Activated naive CD4-positive, alpha-beta T cell (primary cell): ENCODE results near the gene MON2.

Experiments used
- DNase-seq, 4 experiments: peaks; one replicate each; lab custom pipeline; 2025; lab: John Stamatoyannopoulos, UW

The MON2 gene

GRCh38 chr12:62613081-62613480, 146.5 kb downstream of the MON2 start:
- no peak for DNase-seq

- DNase-seq, result no peak
Observed at GRCh38 chr12:62618319-62618718, 151.7 kb downstream of the MON2 start.

- no peak for DNase-seq
Observed at GRCh38 chr12:62618930-62619329, 152.3 kb downstream of the MON2 start.

DNA sequence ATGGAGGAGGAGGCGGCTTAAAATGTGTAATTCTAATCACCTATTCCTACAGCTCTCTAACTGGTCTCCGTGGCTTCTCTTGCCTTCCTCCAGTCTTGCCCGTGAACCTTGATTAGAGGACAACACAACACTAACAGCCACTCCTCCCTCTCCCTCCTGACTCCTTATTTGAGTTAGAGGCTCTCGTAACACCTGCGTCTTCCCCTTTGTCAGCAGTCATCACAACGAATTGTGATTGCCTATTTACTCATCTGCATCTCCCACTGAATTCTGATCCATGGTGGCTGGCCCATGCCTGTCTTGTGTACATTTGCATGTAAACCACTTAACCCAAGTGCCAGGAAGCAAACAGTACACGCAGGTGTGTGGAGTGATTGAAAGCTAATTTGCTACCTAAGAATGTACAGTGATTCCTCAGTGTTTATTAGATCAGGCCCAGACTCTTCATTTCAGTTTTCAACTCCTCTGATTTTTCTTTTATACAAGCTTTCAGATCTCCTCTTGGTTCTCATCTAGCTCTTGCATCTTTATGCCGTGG, 154.5 kb downstream of the MON2 start:
- no peak for DNase-seq

GRCh38 chr12:62622177-62622576, 155.6 kb downstream of the MON2 start:
- no peak for DNase-seq

- no peak for DNase-seq
Observed at GRCh38 chr12:62625228-62625627, 158.6 kb downstream of the MON2 start.

GRCh38 chr12:62627181-62627580, 160.6 kb downstream of the MON2 start:
- no peak for DNase-seq

GRCh38 chr12:62629413-62629812, 162.8 kb downstream of the MON2 start:
- DNase-seq, result no peak

DNA sequence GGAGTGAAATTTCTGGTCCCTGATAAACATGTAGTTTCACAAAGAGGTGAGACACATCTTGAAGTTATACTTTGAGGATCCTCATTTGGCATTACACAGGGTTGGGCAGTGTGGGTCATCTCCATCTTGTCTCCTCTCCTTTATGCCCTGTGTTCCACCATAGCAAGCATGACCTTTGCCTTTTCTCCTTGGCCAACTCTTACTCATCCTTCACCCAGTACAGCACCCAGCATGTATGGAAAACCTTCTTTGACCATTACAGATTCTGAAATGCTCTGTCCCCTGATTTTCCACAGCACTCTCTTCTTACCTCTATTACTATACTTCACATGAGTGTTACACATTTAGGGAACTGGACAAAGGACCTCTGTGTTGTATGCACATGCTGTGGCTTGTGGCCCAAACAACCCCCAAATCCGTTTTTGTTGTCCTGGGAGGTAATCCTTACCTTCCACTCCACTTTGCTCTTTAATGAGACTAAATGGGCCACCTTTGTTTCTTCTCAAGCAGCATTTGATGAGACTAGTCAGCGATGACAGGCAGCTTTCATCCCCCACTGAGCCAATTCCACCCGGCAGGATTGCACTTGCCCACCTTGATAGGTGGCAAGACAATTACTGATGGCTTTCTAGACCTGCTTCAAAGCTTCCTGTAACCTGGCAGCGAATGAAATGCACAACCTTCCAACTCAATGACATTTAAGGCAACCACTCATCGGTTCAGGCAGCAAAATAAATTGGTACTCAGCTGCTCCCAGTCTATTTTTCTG, 163.5 kb downstream of the MON2 start:
- DNase-seq, result no peak

DNA sequence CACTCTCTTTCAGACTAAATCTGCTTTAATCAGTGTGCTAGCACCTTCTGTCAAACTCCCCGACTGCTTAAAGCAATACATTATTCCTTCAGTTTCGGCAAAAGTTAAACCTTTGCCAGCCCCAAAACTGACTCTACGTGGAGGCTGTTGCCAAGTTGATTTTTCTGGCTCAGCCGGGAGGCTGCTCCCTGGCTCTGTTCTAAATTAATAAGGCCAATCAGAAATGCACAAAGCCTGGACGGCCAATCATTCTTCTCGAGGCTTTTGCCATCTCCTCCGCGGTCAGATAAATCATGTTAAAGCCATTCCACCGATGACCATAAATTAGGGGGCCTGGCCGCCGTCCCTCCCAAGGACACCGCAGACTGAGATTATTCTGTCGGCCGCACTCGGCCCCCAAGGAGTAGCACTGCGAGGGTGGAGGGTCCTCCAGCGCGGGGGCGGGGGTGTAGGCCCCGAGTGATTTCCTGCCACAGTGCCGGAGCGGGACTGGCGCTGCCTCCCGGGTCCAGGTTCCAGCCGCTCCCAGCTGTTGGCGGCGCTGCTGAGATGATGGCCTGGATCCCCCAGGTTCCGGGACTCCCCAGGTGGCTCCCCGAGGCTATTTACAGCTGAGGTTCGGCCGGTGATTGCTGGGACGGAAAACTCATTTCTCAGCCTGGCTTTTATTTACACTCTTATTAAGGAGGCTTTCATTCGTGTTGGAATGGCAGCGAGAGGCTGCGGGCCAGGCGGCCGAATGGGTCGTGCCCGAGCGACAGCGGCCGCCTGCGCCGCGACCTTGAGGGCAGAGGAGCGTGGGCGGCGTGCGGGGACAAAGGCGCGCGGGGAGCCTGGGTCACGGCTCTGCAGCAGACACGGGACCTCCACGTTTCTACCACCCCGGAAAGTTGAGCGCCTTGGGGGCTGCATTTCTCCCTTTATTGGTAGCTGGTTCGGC, 165.1 kb downstream of the MON2 start:
- DNase-seq, result no peak

DNA sequence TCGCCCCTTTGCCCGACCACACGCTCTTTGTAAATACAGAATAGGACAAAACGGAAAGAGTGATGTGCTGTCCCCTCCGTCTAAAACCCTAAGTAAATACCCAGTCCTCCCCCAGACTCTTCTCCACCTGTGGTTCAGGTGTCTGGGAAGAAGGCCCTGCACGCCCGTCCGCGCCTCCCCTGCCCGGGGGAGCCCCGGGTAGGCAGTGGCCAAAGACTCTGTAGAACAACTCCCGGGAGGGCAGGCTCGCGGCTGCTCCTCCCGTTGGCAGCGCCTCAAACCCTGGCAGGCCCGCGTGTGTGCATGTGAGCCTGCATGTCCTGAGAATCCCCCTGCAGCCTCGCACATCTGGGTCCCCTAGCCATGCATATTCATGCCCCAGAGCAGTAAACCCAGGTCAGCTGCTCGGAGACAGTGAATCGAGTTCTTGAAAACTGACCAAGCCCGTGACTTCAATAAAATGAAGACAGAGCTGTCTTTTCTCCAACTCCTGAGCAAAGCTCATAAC, 165.8 kb downstream of the MON2 start:
- no peak for DNase-seq

DNA sequence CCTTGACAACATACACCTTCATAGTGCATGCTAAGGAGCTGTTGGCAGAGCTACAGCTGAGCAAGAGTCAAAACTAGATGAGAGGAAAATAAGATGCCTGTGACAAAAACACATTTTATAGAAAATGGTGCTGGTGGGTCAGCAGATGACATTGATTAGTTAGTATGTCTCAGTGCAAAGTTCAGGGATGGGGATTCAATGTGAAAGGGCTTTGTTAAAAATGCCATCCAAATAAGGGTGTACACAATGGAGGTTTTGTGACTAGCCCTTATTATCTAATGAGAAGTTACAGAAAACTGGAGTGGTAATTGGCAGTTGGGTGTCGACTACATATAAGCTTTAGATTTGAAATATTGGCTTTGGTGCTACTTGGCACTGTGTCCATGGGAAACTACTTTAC, 169.0 kb downstream of the MON2 start:
- DNase-seq, result no peak

GRCh38 chr12:62637679-62638078, 171.1 kb downstream of the MON2 start:
- no peak for DNase-seq

DNA sequence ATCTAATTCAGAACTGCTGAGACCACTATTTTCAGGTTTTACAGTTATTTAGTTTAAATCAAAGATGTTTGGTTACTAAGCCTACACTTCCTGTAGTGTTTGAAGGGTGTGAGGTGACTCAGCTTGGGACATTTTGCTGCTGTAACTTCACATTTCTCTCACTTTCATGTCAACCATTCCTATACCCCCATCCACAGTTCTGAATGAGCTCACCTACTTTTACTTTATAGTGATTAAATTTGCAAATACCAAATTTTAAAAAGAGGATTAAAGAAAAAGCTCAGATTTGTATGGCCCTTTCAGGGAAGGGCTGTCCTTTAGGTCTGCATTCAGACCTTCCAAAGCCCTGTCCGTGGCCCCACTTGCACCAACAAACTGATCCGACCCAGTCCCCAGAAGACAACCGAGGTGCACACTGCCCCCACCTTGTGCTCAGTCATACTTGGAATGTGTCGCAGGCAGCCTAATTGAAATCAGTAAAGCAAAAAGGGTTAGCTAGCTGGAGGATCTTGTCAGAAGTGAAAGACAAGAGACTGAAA, 174.4 kb downstream of the MON2 start:
- DNase-seq, result no peak

GRCh38 chr12:62642486-62642885, 175.9 kb downstream of the MON2 start:
- no peak for DNase-seq

GRCh38 chr12:62643486-62643885, 176.9 kb downstream of the MON2 start:
- DNase-seq, result no peak

DNA sequence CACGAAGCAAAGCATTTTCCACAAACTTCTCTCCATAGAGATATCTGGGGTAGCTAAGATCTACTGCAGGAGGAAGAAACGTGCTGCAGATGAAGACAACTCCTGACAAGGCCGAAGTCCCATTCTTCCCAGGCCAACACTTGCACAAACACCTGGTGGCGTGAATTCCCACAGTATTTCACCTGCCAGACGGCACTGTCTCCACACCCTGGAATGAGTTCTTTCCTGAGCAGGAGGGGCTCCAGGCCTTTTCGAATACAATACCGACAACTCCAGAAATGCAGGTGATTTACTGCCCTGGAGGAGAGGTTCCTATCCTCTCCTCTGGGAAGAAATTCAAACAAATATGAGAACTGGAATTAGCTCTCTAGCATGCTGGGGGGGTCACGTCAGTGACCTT, 179.9 kb downstream of the MON2 start:
- DNase-seq, result no peak

DNA sequence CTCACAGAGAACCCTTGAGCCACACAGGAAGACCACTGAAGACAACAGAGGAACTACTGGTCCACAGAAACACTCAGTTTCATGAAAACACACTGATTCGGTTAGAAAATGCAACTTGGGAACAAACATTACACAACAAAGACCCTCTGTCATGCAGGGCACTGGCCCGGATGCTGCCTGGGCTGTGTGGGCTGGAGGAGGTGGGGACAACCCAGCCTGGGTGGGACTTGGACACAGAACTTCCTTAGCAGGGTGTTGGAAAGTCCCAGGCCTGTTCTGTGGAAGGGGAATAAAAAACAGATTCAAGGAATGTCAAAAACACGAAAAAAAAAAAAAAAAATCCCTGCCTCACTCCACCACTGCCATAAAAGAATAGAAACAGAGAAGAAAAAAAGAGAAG, 181.0 kb downstream of the MON2 start:
- DNase-seq, result no peak

DNA sequence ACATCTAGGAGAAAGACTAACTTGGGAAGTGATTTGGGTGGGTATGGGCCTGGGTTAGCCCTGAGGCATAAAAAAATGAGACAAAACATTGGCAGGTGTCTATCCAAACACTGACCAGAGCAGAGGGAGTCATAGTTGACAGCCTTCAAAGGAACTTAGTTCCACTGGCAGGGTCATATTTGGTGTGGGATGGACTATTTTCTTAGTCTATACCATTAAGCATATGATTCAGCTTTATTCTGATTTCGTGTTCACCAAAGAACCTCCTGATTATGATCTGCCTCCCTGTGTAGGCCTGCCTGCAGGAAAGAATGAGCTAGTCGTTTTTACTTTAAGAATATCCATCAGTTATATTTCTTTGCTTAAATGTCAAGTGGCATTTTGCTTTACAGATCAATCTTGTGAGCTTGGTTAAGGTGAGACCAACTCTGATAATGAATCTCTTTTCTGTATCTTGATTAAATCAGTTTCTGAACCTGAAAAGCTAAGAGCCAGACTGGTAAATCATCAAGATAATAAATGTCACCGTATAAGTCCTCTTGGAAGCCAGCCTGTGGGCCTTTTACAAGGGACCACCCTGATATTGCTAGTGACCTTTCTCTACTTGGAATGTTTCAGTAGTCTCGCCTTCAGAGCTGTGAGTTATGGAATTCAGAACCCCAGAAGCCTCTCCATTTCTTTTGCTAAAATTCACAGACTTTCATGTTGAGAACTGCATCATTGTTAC, 182.9 kb downstream of the MON2 start:
- no peak for DNase-seq
